ENCODE results near the gene HDGFL2. TPM values are rescaled to one million over a fixed set of nuclear protein-coding genes. Genes with fewer than 3 reads are reported as not detected.

HDGFL2 gene
- total RNA-seq, 1 donor from 2014 or later, result 68.8 TPM

- H3K4me3 Mint-ChIP-seq (ENCODE audit: unreplicated experiment), result no peak overlapping the region
- no peak for DNase-seq (ENCODE audit: extremely low spot score, unreplicated experiment)
- H3K27me3 Mint-ChIP-seq (ENCODE audit: unreplicated experiment), result no peaks in the 10 kb centered on the region
- no peak overlapping the region for H3K27ac Mint-ChIP-seq (ENCODE audit: unreplicated experiment)
- H3K36me3 Mint-ChIP-seq (ENCODE audit: unreplicated experiment), result no peaks in the 10 kb centered on the region
- peaks cover 1% of the 10 kb centered on the region for H3K4me1 Mint-ChIP-seq (ENCODE audit: unreplicated experiment)
- H3K9me3 Mint-ChIP-seq (ENCODE audit: unreplicated experiment), result no peaks in the 10 kb centered on the region
- no peak for TF ChIP-seq CTCF (IDR thresholded peaks at IDR 0.05)
Measured at GRCh38 chr19:4516199-4516938, 44.3 kb downstream of the HDGFL2 start.

DNA sequence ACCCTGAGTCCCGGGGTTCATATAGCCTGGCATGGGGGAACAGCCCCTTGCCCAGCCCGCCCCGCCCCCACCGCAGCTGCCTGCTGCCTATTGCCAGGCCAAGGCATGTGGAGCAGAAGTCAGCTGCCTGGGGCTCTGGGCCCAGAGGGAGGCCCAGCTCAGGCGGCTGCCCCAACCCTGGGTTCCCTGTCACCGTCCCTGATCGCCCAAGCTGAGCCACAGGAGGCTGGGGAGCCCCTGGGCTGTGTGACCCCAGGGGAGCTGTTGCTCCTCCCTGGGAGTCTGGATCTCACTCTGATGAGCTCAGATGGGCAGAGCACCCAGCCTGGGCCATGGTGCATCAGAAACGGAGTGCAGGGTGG, 44.8 kb downstream of the HDGFL2 start:
- H3K4me3 Mint-ChIP-seq (ENCODE audit: unreplicated experiment), result no peak overlapping the region
- H3K27me3 Mint-ChIP-seq (ENCODE audit: unreplicated experiment), result no peaks in the 10 kb centered on the region
- H3K27ac Mint-ChIP-seq (ENCODE audit: unreplicated experiment), result no peak overlapping the region
- H3K36me3 Mint-ChIP-seq (ENCODE audit: unreplicated experiment), result no peaks in the 10 kb centered on the region
- H3K4me1 Mint-ChIP-seq (ENCODE audit: unreplicated experiment), result peaks cover 5% of the 10 kb centered on the region
- DNase-seq (ENCODE audit: extremely low spot score, unreplicated experiment), result no peak
- H3K9me3 Mint-ChIP-seq (ENCODE audit: unreplicated experiment), result no peaks in the 10 kb centered on the region
- no peak for TF ChIP-seq CTCF (IDR thresholded peaks at IDR 0.05)

DNA sequence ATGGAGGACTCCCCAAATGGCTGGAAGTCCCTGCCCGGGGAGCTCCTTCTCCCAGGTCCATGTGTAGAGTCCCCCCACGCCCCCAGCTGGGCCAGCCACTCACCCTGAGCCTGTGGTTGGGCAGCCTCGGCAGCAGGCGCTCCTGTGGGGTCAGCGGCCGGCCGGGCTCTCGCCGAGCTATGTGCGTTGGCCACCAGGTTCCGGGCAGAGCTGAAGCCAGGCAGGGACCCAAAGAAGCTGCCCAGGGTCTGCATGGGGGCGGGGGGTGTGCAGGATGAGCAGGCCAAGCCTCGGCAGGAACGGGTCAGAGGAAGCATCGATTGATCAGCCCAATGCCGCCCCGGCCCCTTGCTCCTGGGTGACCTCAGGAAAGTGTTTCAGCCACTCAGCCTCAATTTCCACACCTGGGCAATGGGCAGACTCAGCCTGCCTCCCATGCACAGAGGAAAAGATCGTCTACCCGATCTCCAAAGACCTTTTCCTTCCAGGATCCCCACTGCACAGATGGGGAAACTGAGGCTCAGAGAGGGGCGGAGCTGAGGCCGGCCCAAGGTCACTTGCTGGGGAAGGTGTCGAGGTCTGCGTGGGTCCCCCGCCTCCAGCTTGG, 45.5 kb downstream of the HDGFL2 start:
- H3K4me1 Mint-ChIP-seq (ENCODE audit: unreplicated experiment), result peaks cover 5% of the 10 kb centered on the region
- DNase-seq (ENCODE audit: extremely low spot score, unreplicated experiment), result no peak
- H3K9me3 Mint-ChIP-seq (ENCODE audit: unreplicated experiment), result no peaks in the 10 kb centered on the region
- no peaks in the 10 kb centered on the region for H3K36me3 Mint-ChIP-seq (ENCODE audit: unreplicated experiment)
- H3K27me3 Mint-ChIP-seq (ENCODE audit: unreplicated experiment), result no peaks in the 10 kb centered on the region
- H3K4me3 Mint-ChIP-seq (ENCODE audit: unreplicated experiment), result no peak overlapping the region
- no peak for TF ChIP-seq CTCF (IDR thresholded peaks at IDR 0.05)
- no peak overlapping the region for H3K27ac Mint-ChIP-seq (ENCODE audit: unreplicated experiment)

DNA sequence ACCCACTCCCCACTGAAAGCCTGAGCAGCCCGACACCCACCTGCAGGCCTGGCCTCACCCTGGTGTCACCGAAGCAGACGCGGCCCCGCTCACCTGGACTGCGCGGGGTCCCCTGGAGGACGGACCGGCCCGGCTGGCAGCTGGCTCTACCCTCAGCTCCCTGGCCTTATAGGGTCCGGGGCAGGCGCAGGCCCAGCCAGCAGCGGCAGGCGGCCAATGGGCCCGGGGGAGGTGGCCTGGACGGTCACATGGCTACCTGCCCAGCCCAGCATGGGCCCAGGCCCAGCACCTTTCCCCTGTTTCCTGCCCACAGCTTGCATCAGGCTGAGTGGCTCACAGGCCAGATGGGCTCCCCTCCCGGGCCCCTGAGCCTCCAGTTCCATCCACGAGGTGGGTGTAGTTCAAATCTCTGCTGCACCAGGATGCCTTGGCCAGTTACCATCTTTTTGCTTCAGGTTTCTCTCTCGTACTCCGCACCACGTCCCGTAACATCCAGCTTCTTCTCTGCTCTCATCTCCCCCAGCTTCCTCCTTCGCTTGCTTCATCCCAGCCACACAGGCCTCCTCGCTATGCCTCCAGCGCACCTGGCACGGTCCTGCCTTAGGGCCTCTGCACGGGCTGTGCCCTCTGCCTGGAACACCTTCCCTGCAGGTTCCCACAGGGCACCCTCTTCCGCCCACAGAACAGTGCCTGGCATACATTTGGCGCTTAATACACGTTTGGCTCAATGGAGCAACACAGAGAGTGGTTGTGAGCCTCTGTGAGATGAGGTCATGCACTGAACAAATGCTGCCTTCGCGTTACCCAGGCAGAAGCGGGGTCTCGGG, 46.5 kb downstream of the HDGFL2 start, which contains the start of gene PLIN4:
TSS of gene PLIN4 (minus strand) at position 142 of the 827 bp plus-strand sequence. CDS start 214 bp downstream, outside the sequence.
- DNase-seq (ENCODE audit: extremely low spot score, unreplicated experiment), result no peak
- Mint-ChIP-seq H3K27ac (ENCODE audit: unreplicated experiment) (no peak within 1 kb of the TSS), H3K4me3 (ENCODE audit: unreplicated experiment) (no peak within 1 kb of the TSS), H3K4me1 (ENCODE audit: unreplicated experiment) (peaks cover 5% of the 10 kb centered on the region), H3K9me3 (ENCODE audit: unreplicated experiment) (no peaks in the 10 kb centered on the region), H3K36me3 (ENCODE audit: unreplicated experiment) (no peaks in the 10 kb centered on the region), H3K27me3 (ENCODE audit: unreplicated experiment) (no peaks in the 10 kb centered on the region)
- TF ChIP-seq CTCF (IDR thresholded peaks at IDR 0.05), result no peak

- no peak for DNase-seq (ENCODE audit: extremely low spot score, unreplicated experiment)
- no peak for TF ChIP-seq CTCF (IDR thresholded peaks at IDR 0.05)
- Mint-ChIP-seq H3K4me3 (ENCODE audit: unreplicated experiment) (no peak overlapping the region), H3K27me3 (ENCODE audit: unreplicated experiment) (no peaks in the 10 kb centered on the region), H3K9me3 (ENCODE audit: unreplicated experiment) (no peaks in the 10 kb centered on the region), H3K36me3 (ENCODE audit: unreplicated experiment) (no peaks in the 10 kb centered on the region), H3K27ac (ENCODE audit: unreplicated experiment) (no peak overlapping the region), H3K4me1 (ENCODE audit: unreplicated experiment) (peaks cover 5% of the 10 kb centered on the region)
Measured at GRCh38 chr19:4519172-4519496, 47.0 kb downstream of the HDGFL2 start.

Data from osteocyte (in vitro differentiated cells).